Thyroid gland (tissue), 4 donors: Measurements from ENCODE around the gene PLEKHA6.

Experiments used
- POLR2A ChIP-seq, 2 donors: fragments of 450-650 bp; IDR thresholded peaks; one replicate each; pipeline ENCODE4 v1.6.1; 2017; ENCODE audit warnings: antibody characterized with exemption in 2 of 2, mild to moderate bottlenecking in 2 of 2, moderate library complexity in 1 of 2
- TF ChIP-seq, protein P1 (sequence below), 6 experiments: fragments of 200-600 bp in 3 of 6; fragments of 450-650 bp in 3 of 6; sonication (generic) in 3 of 6; IDR thresholded peaks; one replicate each; pipeline ENCODE4 v1.5.1; 2016 to 2019; ENCODE audit warnings: antibody characterized with exemption in 6 of 6, mild to moderate bottlenecking in 2 of 6, inconsistent platforms in 1 of 6, moderate library complexity in 1 of 6

DNA sequence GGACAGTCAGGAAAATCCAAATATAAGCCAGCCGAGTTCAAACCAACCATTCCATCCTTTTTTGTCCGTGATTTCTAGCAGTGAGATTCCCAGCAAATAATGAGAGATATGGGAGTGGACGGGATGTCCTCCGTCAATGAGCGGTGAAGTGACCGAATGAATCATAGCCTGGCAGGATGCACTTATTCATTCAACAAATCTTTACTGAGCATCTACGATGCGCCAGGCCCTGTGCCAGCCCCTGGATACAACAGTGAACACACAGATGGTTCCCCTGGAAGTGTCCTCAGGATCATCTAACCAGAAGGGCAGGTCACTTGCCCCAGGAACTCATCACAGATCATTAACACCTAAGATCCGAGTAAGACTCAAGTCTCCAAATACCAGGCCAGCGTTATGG is 8.2 kb upstream of the PLEKHA6 start:
- no peak for TF ChIP-seq POLR2A (IDR thresholded peaks at IDR 0.05)
- TF ChIP-seq, protein P1, sequence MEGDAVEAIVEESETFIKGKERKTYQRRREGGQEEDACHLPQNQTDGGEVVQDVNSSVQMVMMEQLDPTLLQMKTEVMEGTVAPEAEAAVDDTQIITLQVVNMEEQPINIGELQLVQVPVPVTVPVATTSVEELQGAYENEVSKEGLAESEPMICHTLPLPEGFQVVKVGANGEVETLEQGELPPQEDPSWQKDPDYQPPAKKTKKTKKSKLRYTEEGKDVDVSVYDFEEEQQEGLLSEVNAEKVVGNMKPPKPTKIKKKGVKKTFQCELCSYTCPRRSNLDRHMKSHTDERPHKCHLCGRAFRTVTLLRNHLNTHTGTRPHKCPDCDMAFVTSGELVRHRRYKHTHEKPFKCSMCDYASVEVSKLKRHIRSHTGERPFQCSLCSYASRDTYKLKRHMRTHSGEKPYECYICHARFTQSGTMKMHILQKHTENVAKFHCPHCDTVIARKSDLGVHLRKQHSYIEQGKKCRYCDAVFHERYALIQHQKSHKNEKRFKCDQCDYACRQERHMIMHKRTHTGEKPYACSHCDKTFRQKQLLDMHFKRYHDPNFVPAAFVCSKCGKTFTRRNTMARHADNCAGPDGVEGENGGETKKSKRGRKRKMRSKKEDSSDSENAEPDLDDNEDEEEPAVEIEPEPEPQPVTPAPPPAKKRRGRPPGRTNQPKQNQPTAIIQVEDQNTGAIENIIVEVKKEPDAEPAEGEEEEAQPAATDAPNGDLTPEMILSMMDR (IDR thresholded peaks at IDR 0.05) = no peak
